Measurements from ENCODE around the gene ALPP.
"Not testable (repeated sequence)": the region's sequence is repeated elsewhere in the genome, so short reads cannot be mapped to it uniquely, and the experiment has no call there.

The ALPP gene

GRCh38 chr2:232341061-232341738 is 37.4 kb upstream of the ALPP start:
- DNase-seq (ENCODE audit: low read depth): no peak

GRCh38 chr2:232341739-232342126 is 36.8 kb upstream of the ALPP start:
- no peak for DNase-seq (ENCODE audit: low read depth)

DNA sequence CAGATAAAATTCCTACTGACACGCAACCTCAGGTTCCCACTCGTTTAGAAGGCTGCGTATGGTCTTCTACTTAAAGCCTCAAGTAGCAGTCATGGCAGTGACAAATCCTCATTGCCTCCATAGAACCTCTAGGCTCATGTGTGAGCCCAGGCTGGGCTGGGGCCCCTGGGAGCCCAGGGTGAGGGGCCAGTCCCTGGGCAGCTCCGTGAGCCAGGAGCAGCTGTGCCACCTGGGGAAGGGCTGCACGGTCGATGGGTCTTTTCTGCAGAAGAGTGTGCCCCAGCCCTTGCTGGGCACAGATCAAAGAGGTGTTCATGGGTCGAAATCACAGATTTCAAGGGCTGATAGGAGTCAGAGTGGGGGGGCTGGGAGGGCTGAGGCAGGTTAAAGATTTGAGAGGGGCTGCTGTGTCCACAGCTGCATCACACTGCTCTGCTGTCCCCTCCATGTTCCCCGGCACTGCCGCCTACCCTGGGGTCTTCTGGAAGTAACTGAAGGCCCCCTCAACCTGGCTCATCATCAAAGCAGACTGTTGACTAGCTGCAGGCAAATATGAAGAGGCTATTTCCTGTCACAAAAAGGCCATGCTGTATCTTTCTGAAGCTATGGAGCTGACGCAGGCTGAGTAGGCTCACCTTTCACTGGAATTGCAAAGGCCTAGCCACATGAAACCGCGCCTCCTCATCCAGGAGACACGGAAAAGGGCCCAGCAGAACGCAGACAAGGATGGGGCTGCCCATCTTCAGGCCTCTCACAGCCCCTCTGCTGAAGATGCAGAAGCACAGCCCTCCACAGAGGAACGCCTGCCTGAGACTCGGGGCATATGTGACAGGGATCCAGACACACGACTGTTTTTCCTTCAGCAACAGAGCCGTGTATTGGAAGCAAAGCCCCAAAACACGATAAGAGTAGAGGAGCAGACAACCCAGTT is 35.7 kb upstream of the ALPP start:
- DNase-seq (ENCODE audit: low read depth): no peak

DNA sequence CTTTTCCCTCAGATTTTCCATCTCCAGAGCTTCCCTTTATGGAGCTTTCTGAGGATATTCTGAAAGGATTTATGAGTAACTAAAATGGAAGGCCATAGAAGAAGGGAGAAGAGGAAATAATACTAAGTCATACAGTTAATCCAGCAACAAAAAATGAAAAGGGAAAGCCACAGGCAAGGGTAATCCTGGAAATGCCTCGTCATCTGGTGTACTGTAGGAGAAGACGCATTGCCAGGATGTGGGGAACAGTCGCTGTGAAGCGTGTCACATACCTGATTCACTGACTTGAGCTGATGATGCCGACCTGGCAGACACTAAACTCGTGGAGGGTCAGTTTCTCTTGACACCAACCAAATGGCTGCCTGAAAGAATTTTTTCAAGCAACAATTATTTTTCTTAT is 34.7 kb upstream of the ALPP start:
- DNase-seq (ENCODE audit: low read depth): no peak

GRCh38 chr2:232345251-232345650 is 33.3 kb upstream of the ALPP start:
- no peak for DNase-seq (ENCODE audit: low read depth)

GRCh38 chr2:232347369-232347768 is 31.2 kb upstream of the ALPP start:
- DNase-seq (ENCODE audit: low read depth): no peak

GRCh38 chr2:232348936-232349335 is 29.6 kb upstream of the ALPP start:
- DNase-seq (ENCODE audit: low read depth): no peak

- DNase-seq (ENCODE audit: low read depth): no peak
These were observed 29.0 kb upstream of the ALPP start for GRCh38 chr2:232349546-232349945.

DNA sequence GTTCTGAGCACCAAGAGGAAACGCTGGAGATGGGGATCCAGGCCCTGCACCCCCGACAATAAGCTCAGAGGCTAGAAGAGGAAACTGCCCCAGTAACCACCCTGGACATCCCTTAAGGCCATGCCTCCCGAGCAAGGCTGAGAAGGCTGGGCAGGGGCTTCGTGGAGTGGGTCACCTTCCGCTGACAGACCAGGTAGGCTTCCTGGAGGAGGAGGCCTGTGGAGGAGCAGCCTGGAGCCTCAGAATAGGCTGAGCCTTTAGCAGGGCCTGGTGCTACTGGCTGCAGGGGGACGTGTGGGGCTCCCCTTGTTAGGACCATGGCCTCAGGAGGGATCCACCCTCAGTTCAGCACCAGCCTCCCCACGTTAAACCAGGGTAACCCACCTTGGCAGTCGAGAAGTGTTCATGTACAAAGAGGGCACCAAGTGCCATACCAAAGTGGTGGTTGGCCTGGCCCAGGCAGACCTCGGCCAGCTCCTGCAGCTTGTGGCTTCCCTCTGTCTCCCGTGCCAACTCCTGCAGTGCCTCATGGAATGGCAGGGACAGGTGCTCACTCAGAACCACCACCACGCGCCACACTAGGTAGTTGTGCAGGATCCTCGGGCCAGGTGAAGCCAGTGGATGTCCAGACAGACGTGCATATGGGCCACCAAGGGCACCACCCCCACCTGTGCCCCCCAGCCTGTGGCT is 28.5 kb upstream of the ALPP start:
- no peak for DNase-seq (ENCODE audit: low read depth)

- no peak for DNase-seq (ENCODE audit: low read depth)
These were observed 27.5 kb upstream of the ALPP start for GRCh38 chr2:232350804-232351685.

GRCh38 chr2:232351686-232352510 is 26.7 kb upstream of the ALPP start:
- DNase-seq (ENCODE audit: low read depth): no peak

DNA sequence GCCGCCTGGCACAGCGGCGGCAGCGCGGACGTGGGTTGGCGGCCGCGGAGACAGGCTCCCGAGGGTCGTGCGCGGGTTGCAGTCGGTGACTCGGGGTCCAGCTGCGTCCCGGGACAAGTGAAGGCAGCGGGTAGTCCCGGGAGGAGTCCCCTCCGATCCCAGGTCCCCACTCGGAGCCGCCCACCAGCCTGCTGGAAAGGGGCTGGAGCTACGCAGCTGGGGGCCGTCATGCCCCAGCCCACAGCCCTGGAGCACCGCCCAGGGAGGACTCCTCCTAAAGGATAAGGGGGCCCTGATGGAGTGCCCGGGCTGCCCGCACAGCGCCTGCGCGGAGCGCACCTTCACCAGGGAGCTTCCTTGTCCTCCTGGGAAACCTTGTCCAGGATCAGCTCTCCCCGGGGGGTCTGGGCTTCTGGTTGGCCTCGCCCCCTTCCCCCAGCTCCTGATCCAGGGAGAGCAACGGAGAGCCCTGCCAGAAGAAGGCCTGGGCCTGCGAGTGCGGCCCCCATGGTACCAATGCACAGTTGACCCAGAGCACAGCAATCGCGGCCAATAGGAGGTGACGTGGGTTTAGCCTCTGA is 25.9 kb upstream of the ALPP start:
- no peak for DNase-seq (ENCODE audit: low read depth)

DNA sequence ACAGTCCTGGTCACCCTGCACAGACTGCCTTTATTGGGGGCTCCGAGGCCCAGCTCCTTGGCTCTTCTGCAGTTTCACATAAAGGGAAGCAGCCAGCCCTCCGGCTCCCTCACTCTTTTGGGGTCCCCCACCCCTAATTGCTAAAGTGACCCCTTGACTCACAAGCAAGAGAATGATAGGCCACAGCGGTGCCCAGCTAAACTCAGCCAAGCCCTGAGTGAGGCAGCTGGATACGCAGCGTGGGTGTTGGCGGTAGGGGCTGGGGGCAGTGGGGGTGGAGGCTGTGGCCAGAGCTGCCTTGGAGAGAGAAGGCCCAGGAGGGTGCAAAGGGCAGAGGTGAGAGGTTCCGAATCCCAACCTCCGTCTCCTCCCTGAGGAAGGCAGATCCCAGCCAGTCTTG is 25.5 kb upstream of the ALPP start:
- no peak for DNase-seq (ENCODE audit: low read depth)

DNA sequence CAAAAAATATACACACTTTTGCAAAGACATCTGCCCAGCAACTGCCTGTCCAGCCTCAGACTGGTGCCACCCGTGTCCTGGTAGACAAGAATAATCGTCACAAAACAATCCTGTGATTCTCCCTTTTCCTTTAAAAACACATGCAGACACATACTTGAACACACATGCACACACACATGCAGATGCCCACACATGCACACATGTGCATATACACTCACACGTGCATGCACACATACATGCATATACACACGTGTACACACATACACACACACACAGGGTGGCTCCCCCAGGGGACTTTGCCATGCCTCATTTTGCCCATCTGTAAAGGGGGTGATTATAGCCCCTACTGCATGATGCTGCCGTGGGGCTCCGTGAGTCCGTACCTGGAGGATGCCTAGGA is 24.9 kb upstream of the ALPP start:
- DNase-seq (ENCODE audit: low read depth): no peak

DNA sequence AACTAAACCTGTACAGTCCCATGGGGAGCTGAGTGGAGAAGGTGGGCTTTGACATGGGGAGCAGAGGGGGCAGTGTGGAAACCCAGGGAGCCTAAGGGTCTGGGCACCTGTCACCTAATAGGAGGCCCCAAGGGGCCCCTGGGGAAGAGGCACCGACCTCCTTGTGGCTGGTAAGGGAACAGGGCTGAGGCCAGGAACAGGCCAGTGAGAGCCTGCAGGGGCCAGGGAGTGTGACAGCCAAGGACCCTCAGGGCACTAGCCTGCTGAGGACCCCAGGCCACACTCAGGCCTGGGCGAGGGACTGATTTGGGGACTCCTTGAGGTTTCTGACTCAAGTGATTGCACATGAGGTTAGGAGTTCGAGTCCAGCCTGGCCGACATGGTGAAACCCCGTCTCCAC is 24.5 kb upstream of the ALPP start:
- DNase-seq (ENCODE audit: low read depth): no peak

DNA sequence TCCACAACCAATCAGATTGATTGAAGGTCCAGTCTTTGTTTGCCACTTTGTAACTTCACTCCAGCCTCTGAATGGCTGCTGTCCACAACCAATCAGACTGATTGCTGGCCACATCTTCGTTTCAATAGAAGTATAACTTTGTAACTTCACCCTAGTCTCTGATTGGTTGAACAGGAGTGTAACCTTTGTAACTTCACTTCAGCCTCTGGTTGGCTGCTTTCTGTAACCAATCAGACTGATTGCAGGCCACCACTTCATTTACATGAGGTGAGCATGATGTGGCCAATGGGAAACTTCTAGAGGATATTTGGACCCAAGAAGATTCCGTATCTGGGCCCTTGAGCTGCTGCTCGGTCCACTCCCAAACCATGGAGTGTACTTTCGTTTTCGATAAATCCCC is 16.9 kb upstream of the ALPP start:
- no peak for DNase-seq (ENCODE audit: low read depth)

GRCh38 chr2:232362174-232362900 is 16.2 kb upstream of the ALPP start:
- no peak for DNase-seq (ENCODE audit: low read depth)

GRCh38 chr2:232363064-232363783 is 15.3 kb upstream of the ALPP start:
- not testable (repeated sequence) for DNase-seq (ENCODE audit: low read depth)

Data from stimulated activated CD8-positive, alpha-beta memory T cell treated with anti-CD3 and anti-CD28 coated beads, Interleukin-4, amount 100 ng/mL, for 24 hours (primary cell).